Sigmoid colon (tissue), 7 donors: ENCODE measurements around the gene LARP4B. TPM values are rescaled to one million over a fixed set of nuclear protein-coding genes. Genes with fewer than 3 reads are reported as not detected.

Source experiments
- DNase-seq: peaks from one replicate; pipeline ENCODE4 v3.0.0-alpha.2; 2019
- H3K27ac ChIP-seq, 4 donors: fragments of 200-600 bp; sonication (generic); one replicate each; pipeline ENCODE4 v1.5.1; 2016 to 2019; ENCODE audit warnings: mild to moderate bottlenecking in 1 of 4
- H3K27me3 ChIP-seq, 3 donors: fragments of 200-600 bp; sonication (generic); one replicate each; pipeline ENCODE4 v1.5.1; 2019; ENCODE audit warnings: mild to moderate bottlenecking in 1 of 3
- H3K36me3 ChIP-seq, 4 donors: fragments of 200-600 bp; sonication (generic); one replicate each; pipeline ENCODE4 v1.5.1; 2016 to 2019
- H3K4me1 ChIP-seq, 4 donors: fragments of 200-600 bp; sonication (generic); one replicate each; pipeline ENCODE4 v1.5.1; 2017 to 2019
- H3K4me3 ChIP-seq, 4 donors: fragments of 200-600 bp; sonication (generic); one replicate each; pipeline ENCODE4 v1.5.1; 2017 to 2019; ENCODE audit warnings: mild to moderate bottlenecking in 2 of 4, moderate library complexity in 1 of 4
- H3K9me3 ChIP-seq, 4 donors: fragments of 200-600 bp in 3 of 4; sonication (generic) in 3 of 4; one replicate each; pipeline versions ENCODE4 v1.5.1 to v1.6.1; 2013 to 2019
- CTCF ChIP-seq, 4 experiments: fragments of 450-650 bp in 3 of 4; fragments of 200-600 bp in 1 of 4; IDR thresholded peaks; one replicate each; pipeline ENCODE4 v1.5.1; 2016 to 2019; ENCODE audit warnings: antibody characterized with exemption in 4 of 4, mild to moderate bottlenecking in 3 of 4, moderate library complexity in 2 of 4
- EP300 ChIP-seq, 4 donors: sonication (generic); formaldehyde crosslinking; IDR thresholded peaks; one replicate each; pipeline ENCODE4 v1.6.1; 2017; ENCODE audit warnings: antibody characterized with exemption in 4 of 4
- POLR2A ChIP-seq, 2 donors: fragments of 450-650 bp; IDR thresholded peaks; one replicate each; pipeline ENCODE4 v1.6.1; 2016; ENCODE audit warnings: antibody characterized with exemption in 2 of 2, mild to moderate bottlenecking in 2 of 2, moderate library complexity in 2 of 2
- POLR2AphosphoS5 ChIP-seq, 4 donors: sonication (generic); formaldehyde crosslinking; IDR thresholded peaks; one replicate each; pipeline ENCODE4 v1.6.1; 2017; ENCODE audit warnings: antibody characterized with exemption in 4 of 4
- WGBS, 2 donors: extraction: QIAGEN DNeasy Blood & Tissue Kit; methylation state at CpG; one replicate each; pipeline ENCODE4 v1.1.7; 2013; 5-methylcytosine and 5-hydroxymethylcytosine counted together
- intact Hi-C: fragments of 100-400 bp; cut with DNase I; formaldehyde crosslinking; loops from one replicate; pipeline ENCODE4 v1.15.1; 2023
- polyA plus RNA-seq, 3 donors: library from polyadenylated mRNA; stranded (reverse); fragments of 200-250 nt; gene quantifications; one replicate each; pipeline ENCODE4 v1.2.3, GENCODE V29; 2013
- total RNA-seq, 4 donors: library from RNA; depleted of rRNA; stranded (reverse); fragments of >200 nt; gene quantifications; one replicate each; pipeline ENCODE4 v1.1.0, GENCODE V29; 2016
- donor health status: healthy with polysubstance abuse.
- donor health status: Bipolar disorder and iron deficiency.
- donor health status: healthy.

LARP4B gene
- total and polyA plus RNA-seq, 7 donors, result 11.4 to 57.6 (median 31.9) TPM

- DNase-seq, result no peak
- no peak overlapping the region for H3K4me3 ChIP-seq
- intact Hi-C loops, result no loop called here
- no peaks in the 10 kb centered on the region for H3K4me1 ChIP-seq
- 87 to 92% methylated on average over 6 of the region's 6 CpGs for WGBS, 2 donors
- H3K27me3 ChIP-seq, result no peaks in the 10 kb centered on the region
- no peaks in the 10 kb centered on the region for H3K36me3 ChIP-seq
- H3K27ac ChIP-seq, result no peak overlapping the region
- H3K9me3 ChIP-seq, result no peaks in the 10 kb centered on the region
- TF ChIP-seq EP300 (IDR thresholded peaks at IDR 0.05) (no peak), CTCF (IDR thresholded peaks at IDR 0.05) (no peak), POLR2A (IDR thresholded peaks at IDR 0.05) (no peak), POLR2AphosphoS5 (IDR thresholded peaks at IDR 0.05) (no peak)
Measured at GRCh38 chr10:945778-946177, 14.3 kb upstream of the LARP4B start.

- WGBS, 2 donors, result 56 to 63% methylated on average over 14 of the region's 14 CpGs
- no peaks in the 10 kb centered on the region for H3K36me3 ChIP-seq
- intact Hi-C loops, result no loop called here
- no peaks in the 10 kb centered on the region for H3K27me3 ChIP-seq
- no peaks in the 10 kb centered on the region for H3K9me3 ChIP-seq
- H3K4me3 ChIP-seq, result no peak overlapping the region
- H3K4me1 ChIP-seq, result no peaks in the 10 kb centered on the region
- TF ChIP-seq POLR2A (IDR thresholded peaks at IDR 0.05) (no peak), POLR2AphosphoS5 (IDR thresholded peaks at IDR 0.05) (peak in 2 of 4 donors; percentile 14 to 44), EP300 (IDR thresholded peaks at IDR 0.05) (no peak)
- peak overlapping the region; percentile 25 to 67 (median 44) for H3K27ac ChIP-seq
- DNase-seq, result peak; percentile 77
Measured at GRCh38 chr10:944034-944831, 12.7 kb upstream of the LARP4B start.

- Histone ChIP-seq H3K27ac (no peak overlapping the region), H3K4me1 (no peaks in the 10 kb centered on the region), H3K27me3 (no peaks in the 10 kb centered on the region), H3K36me3 (no peaks in the 10 kb centered on the region), H3K9me3 (no peaks in the 10 kb centered on the region), H3K4me3 (no peak overlapping the region)
- 90 to 96% methylated on average over 17 of the region's 17 CpGs for WGBS, 2 donors
- TF ChIP-seq EP300 (IDR thresholded peaks at IDR 0.05), result no peak
- TF ChIP-seq CTCF (IDR thresholded peaks at IDR 0.05), result no peak
- TF ChIP-seq POLR2AphosphoS5 (IDR thresholded peaks at IDR 0.05), result no peak
- intact Hi-C loops, result no loop called here
- no peak for DNase-seq
Measured at GRCh38 chr10:943334-944033, 12.0 kb upstream of the LARP4B start.

- no peak overlapping the region for H3K4me3 ChIP-seq
- no peaks in the 10 kb centered on the region for H3K4me1 ChIP-seq
- H3K27me3 ChIP-seq, result no peaks in the 10 kb centered on the region
- H3K27ac ChIP-seq, result no peak overlapping the region
- intact Hi-C loops, result no loop called here
- H3K36me3 ChIP-seq, result no peaks in the 10 kb centered on the region
- H3K9me3 ChIP-seq, result no peaks in the 10 kb centered on the region
- 82 to 89% methylated on average over 10 of the region's 10 CpGs for WGBS, 2 donors
- no peak for DNase-seq
- TF ChIP-seq POLR2A (IDR thresholded peaks at IDR 0.05) (no peak), EP300 (IDR thresholded peaks at IDR 0.05) (no peak), CTCF (IDR thresholded peaks at IDR 0.05) (no peak), POLR2AphosphoS5 (IDR thresholded peaks at IDR 0.05) (no peak)
Measured at GRCh38 chr10:938941-939678, 7.6 kb upstream of the LARP4B start.
